ENCODE measurements around the gene DAP.
"Not testable (repeated sequence)": the region's sequence is repeated elsewhere in the genome, so short reads cannot be mapped to it uniquely, and the experiment has no call there.

The DAP gene

DNA sequence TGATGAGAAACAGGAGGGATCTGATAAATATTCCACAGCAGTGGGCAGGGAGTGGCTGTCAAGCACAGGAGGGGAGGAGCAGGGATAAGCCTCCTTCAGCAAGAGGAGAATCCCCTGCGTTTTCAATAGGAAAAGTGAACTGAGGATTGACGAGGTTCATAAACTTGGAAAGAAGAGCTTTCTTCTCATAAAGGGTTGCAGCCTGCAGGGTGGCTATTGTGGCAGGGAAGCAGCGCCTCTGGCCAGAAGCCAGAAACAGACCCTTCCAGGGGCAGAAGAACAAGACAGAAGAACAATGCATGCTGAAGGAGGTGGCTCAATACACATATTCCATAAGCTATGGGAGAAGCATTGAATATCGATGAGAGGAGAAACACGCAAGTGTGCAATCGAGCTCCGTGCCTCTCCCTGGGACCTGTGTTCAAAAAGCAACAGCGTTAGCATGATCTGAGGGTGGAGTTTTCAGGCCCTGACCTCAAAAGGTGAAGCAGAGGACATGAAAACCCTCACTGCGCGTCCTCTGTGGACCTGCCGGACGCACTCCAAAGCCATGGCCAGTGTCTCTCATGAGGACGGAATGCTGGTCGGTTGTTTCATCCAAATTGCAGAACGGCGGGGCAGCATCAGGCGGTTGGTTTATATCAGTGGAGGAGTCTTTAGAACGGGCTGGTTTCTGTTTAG is 129.6 kb downstream of the DAP start:
- no peak for DNase-seq (ENCODE audit: low read depth)

DNA sequence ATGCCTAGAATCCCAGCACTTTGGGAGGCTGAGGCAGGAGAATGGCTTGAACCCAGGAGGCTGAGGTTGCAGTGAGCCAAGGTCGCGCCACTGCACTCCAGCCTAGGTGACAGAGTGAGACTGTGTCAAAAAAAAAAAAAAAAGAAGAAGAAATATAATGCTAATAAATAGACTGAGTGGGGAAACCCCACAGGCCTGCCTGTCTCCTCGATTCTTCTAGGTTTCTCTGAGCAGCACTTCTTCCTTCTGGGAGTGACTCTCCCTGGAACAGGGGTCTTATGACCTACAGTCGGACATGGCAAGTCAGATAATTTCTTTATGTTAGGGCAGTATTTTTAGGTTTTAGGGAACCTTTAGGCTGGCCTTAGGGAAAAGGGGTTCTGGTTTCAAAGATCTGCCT is 130.3 kb downstream of the DAP start:
- not testable (repeated sequence) for DNase-seq (ENCODE audit: low read depth)

DNA sequence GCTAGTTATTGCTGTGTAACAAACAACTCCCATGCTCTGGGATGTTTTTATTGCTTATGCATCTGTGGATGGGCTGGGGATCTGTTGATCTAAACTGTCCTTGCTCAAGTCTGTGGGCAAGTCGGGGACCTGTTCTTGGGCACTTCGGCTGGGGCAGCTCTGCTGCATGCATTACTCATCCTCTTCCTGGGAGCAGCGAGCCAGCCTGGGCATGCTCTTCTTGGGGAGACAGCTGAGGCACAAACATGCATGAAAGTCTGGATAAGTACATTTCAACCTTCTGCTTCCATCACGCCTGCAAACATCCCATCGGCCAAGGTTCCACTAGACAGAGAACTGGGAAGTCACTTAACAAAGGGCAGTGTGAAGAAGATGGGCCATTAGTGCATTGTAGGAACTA is 130.9 kb downstream of the DAP start:
- no peak for DNase-seq (ENCODE audit: low read depth)

DNA sequence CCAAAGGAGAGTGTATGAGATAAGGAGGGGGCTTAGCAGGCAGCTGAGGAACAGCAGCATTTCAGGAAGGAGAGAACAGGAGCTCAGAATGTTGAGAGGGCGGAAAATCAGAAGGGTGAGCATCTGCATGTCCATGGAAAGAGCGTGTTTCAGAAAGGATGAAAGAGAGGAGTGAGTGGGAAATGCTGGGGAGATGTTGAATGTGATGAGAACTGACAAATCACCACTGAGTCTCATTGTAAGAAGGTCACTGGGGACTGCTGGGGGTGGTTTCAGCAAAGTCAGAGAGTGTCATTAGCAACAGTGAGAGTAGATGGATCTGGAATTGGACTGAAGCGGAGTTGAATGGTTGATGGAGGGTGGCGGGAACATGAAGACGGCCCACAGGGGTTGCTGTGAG is 131.4 kb downstream of the DAP start:
- DNase-seq (ENCODE audit: low read depth) = no peak

Data from fibroblast of the conjunctiva (primary cell).